Thymus (tissue), 11 donors: ENCODE measurements around the gene LRRC8E. TPM values are rescaled to one million over a fixed set of nuclear protein-coding genes. Genes with fewer than 3 reads are reported as not detected.
"Not testable (repeated sequence)": the region's sequence is repeated elsewhere in the genome, so short reads cannot be mapped to it uniquely, and the experiment has no call there.

Experiments
- DNase-seq, 9 donors: peaks; one replicate each; pipeline ENCODE4 v3.0.0-alpha.2; 2013; ENCODE audit warnings: low spot score in 9 of 9, low read depth in 6 of 9, missing footprints in 1 of 9
- H3K27ac ChIP-seq, 2 donors: one replicate each; pipeline ENCODE4 v1.5.1; 2013; ENCODE audit warnings: control low read depth in 1 of 2, low read depth in 1 of 2, low read length in 1 of 2, mild to moderate bottlenecking in 1 of 2, moderate library complexity in 1 of 2
- H3K27me3 ChIP-seq, 2 donors: one replicate each; pipeline ENCODE4 v1.5.1; 2013; ENCODE audit warnings: low read length in 1 of 2; ENCODE audit not compliant: control insufficient read depth in 2 of 2, insufficient read depth in 1 of 2
- H3K36me3 ChIP-seq, 2 donors: one replicate each; pipeline ENCODE4 v1.5.1; 2013; ENCODE audit warnings: low read length in 1 of 2, mild to moderate bottlenecking in 1 of 2, moderate library complexity in 1 of 2; ENCODE audit not compliant: control insufficient read depth in 2 of 2, insufficient read depth in 2 of 2
- H3K4me1 ChIP-seq, 2 donors: one replicate each; pipeline ENCODE4 v1.5.1; 2013; ENCODE audit warnings: low read length in 2 of 2; ENCODE audit not compliant: control insufficient read depth in 2 of 2, insufficient read depth in 2 of 2
- H3K4me3 ChIP-seq, 2 donors: one replicate each; pipeline ENCODE4 v1.5.1; 2013; ENCODE audit warnings: low read length in 2 of 2, control low read depth in 1 of 2, mild to moderate bottlenecking in 1 of 2
- H3K9me3 ChIP-seq, 2 donors: one replicate each; pipeline ENCODE4 v1.5.1; 2013; ENCODE audit warnings: low read length in 1 of 2, mild to moderate bottlenecking in 1 of 2; ENCODE audit not compliant: control insufficient read depth in 2 of 2, insufficient read depth in 1 of 2
- WGBS: extraction: QIAGEN DNeasy Blood & Tissue Kit; methylation state at CpG from one replicate; pipeline ENCODE4 v1.1.7; 2013; 5-methylcytosine and 5-hydroxymethylcytosine counted together
- polyA plus RNA-seq: library from polyadenylated mRNA; stranded (reverse); fragments of 200-250 nt; gene quantifications from one replicate; pipeline ENCODE4 v1.2.3, GENCODE V29; 2013
- total RNA-seq: library from RNA; stranded (reverse); fragments of 120-200 nt; gene quantifications from one replicate; pipeline ENCODE4 v1.2.4, GENCODE V29; 2013
- donor health status: healthy.

The LRRC8E gene
- total and polyA plus RNA-seq, 2 donors: 0.05 to 0.27 TPM

- peaks cover 4 to 47% of the 10 kb centered on the region in 2 donors for H3K27me3 ChIP-seq
- DNase-seq, H3K4me1 ChIP-seq, H3K4me3 ChIP-seq, H3K9me3 ChIP-seq, H3K36me3 ChIP-seq, H3K27ac ChIP-seq: not testable (repeated sequence)
- WGBS: 82% methylated on average over 18 of the region's 18 CpGs
Measured at GRCh38 chr19:7893362-7894101, 5.2 kb downstream of the LRRC8E start.

- no peaks in the 10 kb centered on the region for H3K9me3 ChIP-seq
- WGBS: 77% methylated on average over 18 of the region's 18 CpGs
- H3K4me3 ChIP-seq: no peak overlapping the region
- H3K4me1 ChIP-seq: no peaks in the 10 kb centered on the region
- no peaks in the 10 kb centered on the region for H3K36me3 ChIP-seq
- H3K27me3 ChIP-seq: peaks cover 0 to 34% of the 10 kb centered on the region in 2 donors
- no peak overlapping the region for H3K27ac ChIP-seq
- no peak for DNase-seq
Measured at GRCh38 chr19:7894612-7895309, 6.5 kb downstream of the LRRC8E start.

GRCh38 chr19:7895565-7895964 lies 7.3 kb downstream of the LRRC8E start:
- Histone ChIP-seq H3K27me3 (peaks cover 0 to 29% of the 10 kb centered on the region in 2 donors), H3K27ac (no peak overlapping the region), H3K4me1 (no peaks in the 10 kb centered on the region), H3K9me3 (no peaks in the 10 kb centered on the region), H3K4me3 (no peak overlapping the region), H3K36me3 (no peaks in the 10 kb centered on the region)
- DNase-seq: no peak
- WGBS: 93% methylated on average over 13 of the region's 13 CpGs

- H3K36me3 ChIP-seq: no peaks in the 10 kb centered on the region
- no peak for DNase-seq
- H3K27me3 ChIP-seq: peaks cover 0 to 22% of the 10 kb centered on the region in 2 donors
- no peak overlapping the region for H3K27ac ChIP-seq
- WGBS: 94% methylated on average over 11 of the region's 11 CpGs
- H3K4me3 ChIP-seq: no peak overlapping the region
- no peaks in the 10 kb centered on the region for H3K9me3 ChIP-seq
- no peaks in the 10 kb centered on the region for H3K4me1 ChIP-seq
Measured at GRCh38 chr19:7897292-7897691, 9.0 kb downstream of the LRRC8E start.

GRCh38 chr19:7898967-7899366 lies 10.7 kb downstream of the LRRC8E start:
- DNase-seq: no peak
- WGBS: 93% methylated on average over 16 of the region's 16 CpGs
- no peak overlapping the region for H3K27ac ChIP-seq
- H3K4me1 ChIP-seq: peaks cover 4 to 10% of the 10 kb centered on the region in 2 donors
- H3K27me3 ChIP-seq: peaks cover 0 to 26% of the 10 kb centered on the region in 2 donors
- no peak overlapping the region for H3K4me3 ChIP-seq
- H3K9me3 ChIP-seq: peaks cover 0 to 5% of the 10 kb centered on the region in 2 donors
- no peaks in the 10 kb centered on the region for H3K36me3 ChIP-seq

- no peak overlapping the region for H3K27ac ChIP-seq
- H3K36me3 ChIP-seq: no peaks in the 10 kb centered on the region
- 94% methylated on average over 34 of the region's 34 CpGs for WGBS
- no peak for DNase-seq
- peaks cover 0 to 5% of the 10 kb centered on the region in 2 donors for H3K9me3 ChIP-seq
- no peak overlapping the region for H3K4me3 ChIP-seq
- H3K4me1 ChIP-seq: peaks cover 10 to 17% of the 10 kb centered on the region in 2 donors
- peaks cover 0 to 18% of the 10 kb centered on the region in 2 donors for H3K27me3 ChIP-seq
Measured at GRCh38 chr19:7899751-7900378, 11.6 kb downstream of the LRRC8E start.

GRCh38 chr19:7900401-7900870 lies 12.1 kb downstream of the LRRC8E start:
- no peak for DNase-seq
- H3K4me1 ChIP-seq: peaks cover 11 to 23% of the 10 kb centered on the region in 2 donors
- no peak overlapping the region for H3K4me3 ChIP-seq
- no peak overlapping the region for H3K27ac ChIP-seq
- peaks cover 0 to 5% of the 10 kb centered on the region in 2 donors for H3K9me3 ChIP-seq
- 93% methylated on average over 21 of the region's 21 CpGs for WGBS
- peaks cover 0 to 12% of the 10 kb centered on the region in 2 donors for H3K27me3 ChIP-seq
- no peaks in the 10 kb centered on the region for H3K36me3 ChIP-seq

- Histone ChIP-seq H3K27ac (no peak overlapping the region), H3K36me3 (peaks cover 0 to 4% of the 10 kb centered on the region in 2 donors), H3K4me1 (peaks cover 12 to 23% of the 10 kb centered on the region in 2 donors), H3K4me3 (no peak overlapping the region), H3K9me3 (peaks cover 0 to 5% of the 10 kb centered on the region in 2 donors), H3K27me3 (peaks cover 0 to 9% of the 10 kb centered on the region in 2 donors)
- WGBS: 90% methylated on average over 3 of the region's 3 CpGs
- DNase-seq: no peak
Measured at GRCh38 chr19:7900931-7901330, 12.6 kb downstream of the LRRC8E start.

- Histone ChIP-seq H3K4me3 (no peak overlapping the region), H3K27me3 (peaks cover 0 to 9% of the 10 kb centered on the region in 2 donors), H3K9me3 (peaks cover 0 to 5% of the 10 kb centered on the region in 2 donors), H3K36me3 (peaks cover 4 to 7% of the 10 kb centered on the region in 2 donors), H3K27ac (no peak overlapping the region), H3K4me1 (peaks cover 13 to 23% of the 10 kb centered on the region in 2 donors)
- WGBS: 96% methylated on average over 7 of the region's 7 CpGs
- DNase-seq: no peak
Measured at GRCh38 chr19:7901337-7901736, 13.0 kb downstream of the LRRC8E start.
